GM12872 (cell line): ENCODE results near the gene CHD1L.

Source experiments
- TF ChIP-seq, protein P1 (sequence below): IDR thresholded peaks from 3 replicates; pipeline ENCODE4 v1.5.1; 2011; ENCODE audit warnings: low read depth, mild to moderate bottlenecking, low read length, moderate library complexity; ENCODE audit not compliant: insufficient read depth

The CHD1L gene

GRCh38 chr1:147216124-147216523, 26.4 kb upstream of the CHD1L start:
- TF ChIP-seq, protein P1, sequence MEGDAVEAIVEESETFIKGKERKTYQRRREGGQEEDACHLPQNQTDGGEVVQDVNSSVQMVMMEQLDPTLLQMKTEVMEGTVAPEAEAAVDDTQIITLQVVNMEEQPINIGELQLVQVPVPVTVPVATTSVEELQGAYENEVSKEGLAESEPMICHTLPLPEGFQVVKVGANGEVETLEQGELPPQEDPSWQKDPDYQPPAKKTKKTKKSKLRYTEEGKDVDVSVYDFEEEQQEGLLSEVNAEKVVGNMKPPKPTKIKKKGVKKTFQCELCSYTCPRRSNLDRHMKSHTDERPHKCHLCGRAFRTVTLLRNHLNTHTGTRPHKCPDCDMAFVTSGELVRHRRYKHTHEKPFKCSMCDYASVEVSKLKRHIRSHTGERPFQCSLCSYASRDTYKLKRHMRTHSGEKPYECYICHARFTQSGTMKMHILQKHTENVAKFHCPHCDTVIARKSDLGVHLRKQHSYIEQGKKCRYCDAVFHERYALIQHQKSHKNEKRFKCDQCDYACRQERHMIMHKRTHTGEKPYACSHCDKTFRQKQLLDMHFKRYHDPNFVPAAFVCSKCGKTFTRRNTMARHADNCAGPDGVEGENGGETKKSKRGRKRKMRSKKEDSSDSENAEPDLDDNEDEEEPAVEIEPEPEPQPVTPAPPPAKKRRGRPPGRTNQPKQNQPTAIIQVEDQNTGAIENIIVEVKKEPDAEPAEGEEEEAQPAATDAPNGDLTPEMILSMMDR = no peak

- TF ChIP-seq, protein P1 = no peak
Observed at GRCh38 chr1:147217141-147217540, 25.3 kb upstream of the CHD1L start.

GRCh38 chr1:147218606-147219005, 23.9 kb upstream of the CHD1L start:
- TF ChIP-seq, protein P1 = no peak

DNA sequence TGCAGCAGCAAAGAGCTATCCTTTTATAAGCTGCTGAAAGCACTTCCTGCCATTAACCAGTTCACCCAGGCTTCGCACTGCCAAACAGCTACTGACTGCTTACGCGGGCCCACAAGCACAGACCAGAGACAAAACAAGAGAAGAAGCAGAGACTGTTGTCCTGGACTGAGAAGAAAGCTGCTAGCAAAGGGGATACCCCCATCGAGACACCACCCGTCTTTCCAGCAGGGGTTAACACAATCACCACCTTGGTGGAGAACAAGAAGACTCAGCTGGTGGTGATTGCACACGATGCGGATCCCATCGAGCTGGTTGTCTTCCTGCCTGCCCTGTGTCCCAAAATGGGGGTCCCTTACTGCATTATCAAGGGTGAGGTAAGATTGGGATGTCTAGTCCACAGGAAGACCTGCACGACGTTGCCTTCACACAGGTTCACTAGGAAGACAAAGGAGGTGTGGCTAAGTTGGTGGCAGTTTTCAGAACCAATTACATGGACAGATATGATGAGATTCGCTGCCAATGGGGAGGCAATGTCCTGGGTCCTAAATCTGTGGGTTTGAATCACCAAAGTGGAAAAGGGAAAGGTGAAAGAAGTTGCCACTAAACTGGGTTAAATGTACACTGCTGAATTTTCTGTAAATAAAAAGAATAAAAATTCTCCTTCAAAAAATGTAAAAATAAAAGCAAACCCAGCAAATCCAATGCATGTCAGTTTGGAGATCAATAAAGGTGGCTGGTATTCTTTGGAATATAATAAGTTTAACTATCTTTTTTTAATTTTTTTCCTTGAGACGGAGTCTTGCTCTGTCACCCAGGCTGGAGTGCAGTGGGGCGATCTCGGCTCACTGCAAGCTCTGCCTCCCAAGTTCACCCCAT, 18.5 kb upstream of the CHD1L start:
- TF ChIP-seq, protein P1 = no peak

DNA sequence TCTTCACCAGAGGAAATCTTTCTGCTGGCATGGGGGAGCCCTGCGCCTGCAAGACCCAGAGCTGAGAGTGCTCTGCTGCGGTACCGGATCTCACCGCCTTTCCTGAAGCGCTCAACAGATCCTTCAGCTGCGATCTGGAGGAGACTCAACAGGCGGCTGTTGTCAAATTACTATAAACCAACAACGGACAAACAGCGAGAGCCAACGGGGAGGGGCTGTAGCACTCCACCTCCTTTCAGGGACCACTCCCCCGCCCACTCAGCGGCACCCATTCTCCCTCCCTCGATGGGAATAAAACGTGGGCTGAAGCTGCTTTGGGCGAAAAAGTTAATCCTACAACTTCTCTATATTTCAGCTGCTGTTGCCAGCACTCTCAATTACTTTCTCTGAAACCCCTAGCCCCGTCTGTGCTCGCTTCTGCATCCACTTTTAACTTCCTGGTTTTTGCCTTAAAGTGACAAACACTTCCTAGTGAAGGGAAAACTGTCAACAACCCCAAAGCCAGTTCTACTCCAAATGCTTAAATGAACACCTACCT, 17.2 kb upstream of the CHD1L start, which contains the start of gene FMO5:
FMO5 (minus strand) TSS at position 147 of the 538 bp plus-strand sequence. CDS start 310 bp downstream, outside the sequence.
- TF ChIP-seq, protein P1 = peak; percentile 33; the same call in 1 of the 3 replicates

- TF ChIP-seq, protein P1 = no peak
Observed at GRCh38 chr1:147235822-147236221, 6.7 kb upstream of the CHD1L start.

- TF ChIP-seq, protein P1 = no peak
Observed at GRCh38 chr1:147236448-147236847, 6.0 kb upstream of the CHD1L start.
